HepG2 (cell line): ENCODE results near the gene LMNA. TPM values are rescaled to one million over a fixed set of nuclear protein-coding genes. Genes with fewer than 3 reads are reported as not detected.

ENCODE experiments used
- CBX2 ChIP-seq, 2 experiments: fragments of 200-600 bp in 1 of 2; sonication (generic); formaldehyde crosslinking in 1 of 2; IDR thresholded peaks; 2 replicates each; pipeline versions ENCODE4 v1.7.0 to v1.8.1; 2018 to 2022; ENCODE audit warnings: low read depth in 2 of 2, low read length in 1 of 2, mild to moderate bottlenecking in 1 of 2, missing genetic modification reagents in 1 of 2
- CCAR2 ChIP-seq: fragments of 200-400 bp; formaldehyde crosslinking; optimal IDR thresholded peaks from 2 replicates; pipeline ENCODE3; 2018; ENCODE audit warnings: low read depth, mild to moderate bottlenecking, low read length, moderate library complexity
- DNMT1 ChIP-seq: sonication (generic); formaldehyde crosslinking; IDR thresholded peaks from 2 replicates; pipeline ENCODE4 v1.5.1; 2020; ENCODE audit warnings: mild to moderate bottlenecking, missing genetic modification reagents
- DNMT3B ChIP-seq: conservative IDR thresholded peaks from 2 replicates; pipeline ENCODE4 v1.6.1; 2016; ENCODE audit warnings: missing biosample characterization, control low read depth
- HHEX ChIP-seq: IDR thresholded peaks from 2 replicates; pipeline ENCODE4 v1.6.1; 2016; ENCODE audit warnings: control low read depth
- HOXD1 ChIP-seq: sonication (generic); formaldehyde crosslinking; IDR thresholded peaks from 2 replicates; pipeline ENCODE4 v1.5.0; 2020; ENCODE audit warnings: missing genetic modification reagents
- KDM1A ChIP-seq: IDR thresholded peaks from 2 replicates; pipeline ENCODE4 v1.6.1; 2016; ENCODE audit warnings: missing compliant biosample characterization
- KDM5B ChIP-seq: sonication (generic); formaldehyde crosslinking; IDR thresholded peaks from 2 replicates; pipeline ENCODE4 v1.4.0; 2020; ENCODE audit warnings: missing genetic modification reagents, mild to moderate bottlenecking, borderline replicate concordance
- KDM6A ChIP-seq: IDR thresholded peaks from 2 replicates; pipeline ENCODE4 v1.6.1; 2016; ENCODE audit warnings: low read depth
- KIAA2018 ChIP-seq: sonication (generic); formaldehyde crosslinking; IDR thresholded peaks from 2 replicates; pipeline ENCODE4 v1.5.0; 2020; ENCODE audit warnings: mild to moderate bottlenecking, missing genetic modification reagents, borderline replicate concordance
- KLF16 ChIP-seq, 2 experiments: sonication (generic) in 1 of 2; formaldehyde crosslinking in 1 of 2; IDR thresholded peaks; 2 replicates each; pipeline versions ENCODE4 v1.6.1 to v1.8.0; 2016 to 2023; ENCODE audit warnings: missing genetic modification reagents in 2 of 2, missing compliant biosample characterization in 1 of 2
- NRL ChIP-seq: sonication (generic); formaldehyde crosslinking; IDR thresholded peaks from 2 replicates; pipeline ENCODE4 v1.5.0; 2020; ENCODE audit warnings: missing genetic modification reagents, mild to moderate bottlenecking, moderate library complexity, borderline replicate concordance
- SPEN ChIP-seq: sonication (generic); formaldehyde crosslinking; IDR thresholded peaks from 2 replicates; pipeline ENCODE4 v1.5.1; 2020; ENCODE audit warnings: low read depth, mild to moderate bottlenecking, missing genetic modification reagents
- ZBTB7B ChIP-seq: sonication (generic); formaldehyde crosslinking; IDR thresholded peaks from 2 replicates; pipeline ENCODE4 v1.4.0; 2020; ENCODE audit warnings: missing genetic modification reagents
- ZNF383 ChIP-seq: sonication (generic); formaldehyde crosslinking; IDR thresholded peaks from 2 replicates; pipeline ENCODE4 v1.4.0; 2020; ENCODE audit warnings: missing genetic modification reagents, mild to moderate bottlenecking, borderline replicate concordance
- ZNF430 ChIP-seq: sonication (generic); formaldehyde crosslinking; IDR thresholded peaks from 2 replicates; pipeline ENCODE4 v1.9.0; 2021; ENCODE audit warnings: mild to moderate bottlenecking, missing genetic modification reagents
- ZNF484 ChIP-seq: sonication (generic); formaldehyde crosslinking; IDR thresholded peaks from 2 replicates; pipeline ENCODE4 v1.5.1; 2020; ENCODE audit warnings: mild to moderate bottlenecking, low read depth, missing genetic modification reagents, borderline replicate concordance
- ZNF605 ChIP-seq: sonication (generic); formaldehyde crosslinking; IDR thresholded peaks from 2 replicates; pipeline ENCODE4 v1.8.0; 2022; ENCODE audit warnings: mild to moderate bottlenecking, missing genetic modification reagents
- polyA plus RNA-seq, 8 experiments: library from polyadenylated mRNA; depleted of rRNA in 3 of 8; stranded (reverse) in 7 of 8; unstranded in 1 of 8; fragments of >200 nt; fragmentation: Illumina TruSeq in 4 of 8; extraction: Trizol in 4 of 8; gene quantifications; 2 replicates each; pipeline versions ENCODE4 v1.2.1 to v1.2.3, GENCODE V29; 2011 to 2016; ENCODE audit warnings: low read depth in 4 of 8, missing spikeins in 1 of 8, mixed read lengths in 1 of 8; ENCODE audit not compliant: insufficient read depth in 1 of 8
- total RNA-seq, 5 experiments: library from RNA; depleted of rRNA; stranded (reverse); fragments of >200 nt; fragmentation: Illumina TruSeq; extraction: Trizol; gene quantifications; 2 replicates each; pipeline ENCODE4 v1.2.3, GENCODE V29; 2016; ENCODE audit warnings: low read depth in 1 of 5
- TF ChIP-seq, protein P1 (sequence below): sonication (generic); formaldehyde crosslinking; IDR thresholded peaks from 2 replicates; pipeline ENCODE4 v1.8.0; 2022; ENCODE audit warnings: mild to moderate bottlenecking, missing genetic modification reagents

LMNA gene
- total and polyA plus RNA-seq, 2 of the 13 experiments (the other 11 are each of a cell fraction or from before 2014, with no cell fraction given): 107 to 225 TPM

DNA sequence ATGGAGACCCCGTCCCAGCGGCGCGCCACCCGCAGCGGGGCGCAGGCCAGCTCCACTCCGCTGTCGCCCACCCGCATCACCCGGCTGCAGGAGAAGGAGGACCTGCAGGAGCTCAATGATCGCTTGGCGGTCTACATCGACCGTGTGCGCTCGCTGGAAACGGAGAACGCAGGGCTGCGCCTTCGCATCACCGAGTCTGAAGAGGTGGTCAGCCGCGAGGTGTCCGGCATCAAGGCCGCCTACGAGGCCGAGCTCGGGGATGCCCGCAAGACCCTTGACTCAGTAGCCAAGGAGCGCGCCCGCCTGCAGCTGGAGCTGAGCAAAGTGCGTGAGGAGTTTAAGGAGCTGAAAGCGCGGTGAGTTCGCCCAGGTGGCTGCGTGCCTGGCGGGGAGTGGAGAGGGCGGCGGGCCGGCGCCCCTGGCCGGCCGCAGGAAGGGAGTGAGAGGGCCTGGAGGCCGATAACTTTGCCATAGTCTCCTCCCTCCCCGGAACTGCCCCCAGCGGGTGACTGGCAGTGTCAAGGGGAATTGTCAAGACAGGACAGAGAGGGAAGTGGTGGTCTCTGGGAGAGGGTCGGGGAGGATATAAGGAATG lies 505 bp downstream of the LMNA start (continued):
- TF ChIP-seq KDM1A (CRISPR knock-in tag): no peak
- TF ChIP-seq ZBTB7B (CRISPR knock-in tag): no peak
- peak; percentile 74; the same call in 1 of the 2 replicates for TF ChIP-seq NRL (CRISPR knock-in tag)
- no peak for TF ChIP-seq HHEX (CRISPR knock-in tag)
- no peak for TF ChIP-seq ZNF605 (CRISPR knock-in tag)
- TF ChIP-seq ZNF383 (CRISPR knock-in tag): no peak
- no peak for TF ChIP-seq KDM5B (CRISPR knock-in tag)
- TF ChIP-seq DNMT1: no peak; the same call in 1 of the 2 replicates
- no peak for TF ChIP-seq DNMT3B (CRISPR knock-in tag)
- no peak for TF ChIP-seq CCAR2
- TF ChIP-seq ZNF430: no peak
- no peak for TF ChIP-seq HOXD1 (CRISPR knock-in tag)
- TF ChIP-seq SPEN: peak; percentile 60
- TF ChIP-seq CBX2 (IDR thresholded peaks at IDR 0.05; ENCODE audit: low read depth, low read length): no peak
- no peak for TF ChIP-seq CBX2 (CRISPR knock-in tag; IDR thresholded peaks at IDR 0.05; ENCODE audit: low read depth)
- TF ChIP-seq, protein P1, sequence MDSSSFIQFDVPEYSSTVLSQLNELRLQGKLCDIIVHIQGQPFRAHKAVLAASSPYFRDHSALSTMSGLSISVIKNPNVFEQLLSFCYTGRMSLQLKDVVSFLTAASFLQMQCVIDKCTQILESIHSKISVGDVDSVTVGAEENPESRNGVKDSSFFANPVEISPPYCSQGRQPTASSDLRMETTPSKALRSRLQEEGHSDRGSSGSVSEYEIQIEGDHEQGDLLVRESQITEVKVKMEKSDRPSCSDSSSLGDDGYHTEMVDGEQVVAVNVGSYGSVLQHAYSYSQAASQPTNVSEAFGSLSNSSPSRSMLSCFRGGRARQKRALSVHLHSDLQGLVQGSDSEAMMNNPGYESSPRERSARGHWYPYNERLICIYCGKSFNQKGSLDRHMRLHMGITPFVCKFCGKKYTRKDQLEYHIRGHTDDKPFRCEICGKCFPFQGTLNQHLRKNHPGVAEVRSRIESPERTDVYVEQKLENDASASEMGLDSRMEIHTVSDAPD (CRISPR knock-in tag): no peak
- TF ChIP-seq ZNF484 (CRISPR knock-in tag): no peak
- no peak for TF ChIP-seq KIAA2018 (CRISPR knock-in tag)
- no peak for TF ChIP-seq KDM6A (CRISPR knock-in tag)
- TF ChIP-seq KLF16 (CRISPR knock-in tag; IDR thresholded peaks at IDR 0.05): no peak; a peak in 1 of 4 replicates
